ENCODE results near the gene GABRB1. TPM values are rescaled to one million over a fixed set of nuclear protein-coding genes. Genes with fewer than 3 reads are reported as not detected.

Gene GABRB1
- total RNA-seq, 1 experiment from 2014 or later: not detected

- H3K9ac ChIP-seq (ENCODE audit: low read length): no peak overlapping the region
- RAD21 ChIA-PET (ENCODE audit: low non-redundant PET in 1 of 2, low total read pairs in 2 of 2, uncharacterized antibody in 2 of 2, unreplicated experiment in 2 of 2): no interaction called here
- H3K9me3 ChIP-seq (ENCODE audit: control insufficient read depth in 1 of 2, insufficient read depth in 1 of 2, low read depth in 1 of 2, low read length in 2 of 2): no peaks in the 10 kb centered on the region
- TF ChIP-seq, protein P1, sequence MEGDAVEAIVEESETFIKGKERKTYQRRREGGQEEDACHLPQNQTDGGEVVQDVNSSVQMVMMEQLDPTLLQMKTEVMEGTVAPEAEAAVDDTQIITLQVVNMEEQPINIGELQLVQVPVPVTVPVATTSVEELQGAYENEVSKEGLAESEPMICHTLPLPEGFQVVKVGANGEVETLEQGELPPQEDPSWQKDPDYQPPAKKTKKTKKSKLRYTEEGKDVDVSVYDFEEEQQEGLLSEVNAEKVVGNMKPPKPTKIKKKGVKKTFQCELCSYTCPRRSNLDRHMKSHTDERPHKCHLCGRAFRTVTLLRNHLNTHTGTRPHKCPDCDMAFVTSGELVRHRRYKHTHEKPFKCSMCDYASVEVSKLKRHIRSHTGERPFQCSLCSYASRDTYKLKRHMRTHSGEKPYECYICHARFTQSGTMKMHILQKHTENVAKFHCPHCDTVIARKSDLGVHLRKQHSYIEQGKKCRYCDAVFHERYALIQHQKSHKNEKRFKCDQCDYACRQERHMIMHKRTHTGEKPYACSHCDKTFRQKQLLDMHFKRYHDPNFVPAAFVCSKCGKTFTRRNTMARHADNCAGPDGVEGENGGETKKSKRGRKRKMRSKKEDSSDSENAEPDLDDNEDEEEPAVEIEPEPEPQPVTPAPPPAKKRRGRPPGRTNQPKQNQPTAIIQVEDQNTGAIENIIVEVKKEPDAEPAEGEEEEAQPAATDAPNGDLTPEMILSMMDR (IDR thresholded peaks at IDR 0.05 in 2 of 3, conservative IDR thresholded peaks at IDR 0.05 in 1 of 3; ENCODE audit: borderline replicate concordance in 1 of 3, insufficient read depth in 1 of 3, low read depth in 2 of 3, low read length in 2 of 3): no peak
- TF ChIP-seq POLR2A (IDR thresholded peaks at IDR 0.05; ENCODE audit: borderline replicate concordance, extremely low read depth, insufficient read depth, insufficient read length): no peak
- TF ChIP-seq EGR1 (IDR thresholded peaks at IDR 0.05; ENCODE audit: low read depth): no peak
- no peak for TF ChIP-seq ELF1 (IDR thresholded peaks at IDR 0.05; ENCODE audit: borderline replicate concordance, low read depth)
- TF ChIP-seq CEBPB (IDR thresholded peaks at IDR 0.05; ENCODE audit: low read depth): no peak
- no peak for TF ChIP-seq TCF7L2 (IDR thresholded peaks at IDR 0.05; ENCODE audit: borderline replicate concordance, extremely low read depth, insufficient read depth, insufficient read length)
- no peak overlapping the region for H3K4me3 ChIP-seq (replicated peaks in 1 of 2; ENCODE audit: low read depth in 1 of 2, low read length in 2 of 2)
- no peak overlapping the region for H3K27ac ChIP-seq (ENCODE audit: low read depth, low read length)
- no peaks in the 10 kb centered on the region for H3K36me3 ChIP-seq (ENCODE audit: control insufficient read depth in 1 of 2, insufficient read depth in 2 of 2, low read length in 2 of 2)
- no TSS peak for BruUV-seq (replicated peaks)
- no peaks in the 10 kb centered on the region for H3K27me3 ChIP-seq (ENCODE audit: insufficient read depth, low read length)
- no peak overlapping the region for H3K4me2 ChIP-seq (ENCODE audit: low read length)
- CTCF ChIA-PET: no interaction called here
- H2AFZ ChIP-seq (ENCODE audit: low read depth, low read length, poor library complexity, severe bottlenecking): no peak overlapping the region
- intact Hi-C loops (cut with micrococcal nuclease): no loop called here
- H3K9me2 ChIP-seq (ENCODE audit: insufficient read depth): no peaks in the 10 kb centered on the region
- H3K4me1 ChIP-seq (ENCODE audit: control insufficient read depth in 1 of 2, insufficient read depth in 2 of 2, low read length in 2 of 2): no peaks in the 10 kb centered on the region
- no peaks in the 10 kb centered on the region for H4K20me1 ChIP-seq (ENCODE audit: insufficient read depth)
- no peaks in the 10 kb centered on the region for H3K79me2 ChIP-seq (ENCODE audit: insufficient read depth, low read length)
- DNase-seq (ENCODE audit: low read depth, low spot score) (no peak), ATAC-seq (no peak)
- POLR2A ChIA-PET: no interaction called here
Observed at GRCh38 chr4:47110546-47111132, 79.3 kb downstream of the GABRB1 start.

DNA sequence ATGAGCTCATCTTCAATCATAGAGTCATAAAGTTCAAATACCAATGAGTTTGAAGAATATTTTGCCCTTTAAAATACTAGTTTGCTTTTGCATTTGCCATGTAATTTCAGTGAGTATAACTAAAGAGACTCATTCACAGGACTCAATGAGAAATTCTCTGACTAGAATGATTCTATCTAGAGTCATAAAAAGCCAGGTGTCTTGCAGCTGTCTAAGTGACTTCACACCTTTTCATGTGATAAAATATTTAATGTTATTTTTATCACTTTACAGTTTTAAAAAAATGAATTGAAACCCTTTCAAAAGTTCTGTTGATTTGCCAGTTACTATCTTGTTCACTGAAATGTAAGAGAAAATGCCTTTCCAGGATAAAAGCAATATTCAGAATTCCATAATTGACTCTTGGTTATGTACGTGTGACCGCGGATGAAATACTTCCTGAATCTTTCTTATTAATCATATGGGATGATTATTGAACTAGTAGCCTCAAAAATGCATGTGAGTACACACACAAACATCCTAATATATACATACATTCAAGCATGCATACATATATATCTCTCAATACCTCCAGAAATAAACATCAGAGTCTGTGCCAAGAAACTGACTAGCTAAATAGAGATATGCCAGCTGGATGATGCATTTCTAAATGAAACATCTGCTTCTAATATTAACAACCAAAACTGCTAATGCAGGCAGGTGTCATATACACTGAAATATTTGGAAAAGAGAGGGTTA lies 87.0 kb downstream of the GABRB1 start:
- intact Hi-C loops (cut with micrococcal nuclease): no loop called here
- no peak overlapping the region for H3K4me2 ChIP-seq (ENCODE audit: low read length)
- H3K79me2 ChIP-seq (ENCODE audit: insufficient read depth, low read length): no peaks in the 10 kb centered on the region
- no peak overlapping the region for H3K27ac ChIP-seq (ENCODE audit: low read depth, low read length)
- no peak overlapping the region for H2AFZ ChIP-seq (ENCODE audit: low read depth, low read length, poor library complexity, severe bottlenecking)
- TF ChIP-seq ELF1 (IDR thresholded peaks at IDR 0.05; ENCODE audit: borderline replicate concordance, low read depth) (no peak), ZNF274 (IDR thresholded peaks at IDR 0.05; ENCODE audit: low read depth, low read length) (no peak)
- TF ChIP-seq, protein P1 (IDR thresholded peaks at IDR 0.05 in 2 of 3, conservative IDR thresholded peaks at IDR 0.05 in 1 of 3; ENCODE audit: borderline replicate concordance in 1 of 3, insufficient read depth in 1 of 3, low read depth in 2 of 3, low read length in 2 of 3): no peak
- no peaks in the 10 kb centered on the region for H3K36me3 ChIP-seq (ENCODE audit: control insufficient read depth in 1 of 2, insufficient read depth in 2 of 2, low read length in 2 of 2)
- DNase-seq (ENCODE audit: low read depth, low spot score): no peak
- H3K9ac ChIP-seq (ENCODE audit: low read length): no peak overlapping the region
- no TSS peak for BruUV-seq (replicated peaks)
- H3K4me1 ChIP-seq (ENCODE audit: control insufficient read depth in 1 of 2, insufficient read depth in 2 of 2, low read length in 2 of 2): no peaks in the 10 kb centered on the region
- H3K9me3 ChIP-seq (ENCODE audit: control insufficient read depth in 1 of 2, insufficient read depth in 1 of 2, low read depth in 1 of 2, low read length in 2 of 2): no peaks in the 10 kb centered on the region
- RAD21 ChIA-PET (ENCODE audit: low non-redundant PET in 1 of 2, low total read pairs in 2 of 2, uncharacterized antibody in 2 of 2, unreplicated experiment in 2 of 2): no interaction called here
- H3K9me2 ChIP-seq (ENCODE audit: insufficient read depth): no peaks in the 10 kb centered on the region
- no peaks in the 10 kb centered on the region for H3K27me3 ChIP-seq (ENCODE audit: insufficient read depth, low read length)
- no peak overlapping the region for H3K4me3 ChIP-seq (replicated peaks in 1 of 2; ENCODE audit: low read depth in 1 of 2, low read length in 2 of 2)
- ATAC-seq: no peak
- H4K20me1 ChIP-seq (ENCODE audit: insufficient read depth): no peaks in the 10 kb centered on the region
- POLR2A ChIA-PET: no interaction called here
- CTCF ChIA-PET: no interaction called here

All from HCT116 (cell line).